Hippocampal formation (tissue), 2 donors: Measurements from ENCODE around the gene TNFRSF9.

Source experiments
- DNase-seq, 2 donors: peaks; one replicate each; lab custom pipeline; 2025; lab: John Stamatoyannopoulos, UW

Gene TNFRSF9

GRCh38 chr1:7869136-7869920 is 71.3 kb downstream of the TNFRSF9 start:
- DNase-seq = no peak

GRCh38 chr1:7868070-7868780 is 72.4 kb downstream of the TNFRSF9 start:
- DNase-seq = no peak

GRCh38 chr1:7865978-7866377 is 74.7 kb downstream of the TNFRSF9 start:
- DNase-seq = no peak
